GM12865 (cell line): ENCODE data around the gene STK11.
A peak's percentile ranks its signal among the peaks of the same experiment; 100 is the strongest.

Experiments
- DNase-seq: peaks from one replicate; pipeline ENCODE4 v3.0.0; 2010; ENCODE audit warnings: low read depth
- H3K4me3 ChIP-seq: 2 replicates; pipeline ENCODE4 v1.5.1; 2011; ENCODE audit warnings: mild to moderate bottlenecking, low read depth, low read length, control low read depth
- CTCF ChIP-seq: IDR thresholded peaks from 2 replicates; pipeline ENCODE4 v1.5.1; 2011; ENCODE audit warnings: low read length, control low read depth, low read depth, inconsistent platforms; ENCODE audit not compliant: insufficient read depth; ENCODE audit errors: missing control alignments

Gene STK11

GRCh38 chr19:1205114-1206099 lies at the start of gene STK11:
Gene STK11 (plus strand): TSS chr19:1205778. CDS start chr19:1206914, 1,136 bp downstream.
- peak within 1 kb of the TSS; percentile 84 for H3K4me3 ChIP-seq
- DNase-seq, result peak; percentile 99

GRCh38 chr19:1156305-1156801 lies 49.2 kb upstream of the STK11 start:
- H3K4me3 ChIP-seq, result no peak overlapping the region
- no peak for TF ChIP-seq CTCF
- no peak for DNase-seq

More at GRCh38 chr19:1205114-1206099, at the start of gene STK11:
- no peak for TF ChIP-seq CTCF

GRCh38 chr19:1156830-1157615 lies 48.6 kb upstream of the STK11 start:
- no peak for TF ChIP-seq CTCF
- no peak for DNase-seq
- no peak overlapping the region for H3K4me3 ChIP-seq

GRCh38 chr19:1157931-1158884 lies 47.4 kb upstream of the STK11 start:
- TF ChIP-seq CTCF, result no peak
- H3K4me3 ChIP-seq, result no peak overlapping the region
- DNase-seq, result no peak

- TF ChIP-seq CTCF, result no peak
- H3K4me3 ChIP-seq, result no peak overlapping the region
- no peak for DNase-seq
Observed at GRCh38 chr19:1158885-1159448, 46.6 kb upstream of the STK11 start.
